Psoas muscle (tissue), 8 donors: ENCODE data around the gene FBXW9. TPM values are rescaled to one million over a fixed set of nuclear protein-coding genes. Genes with fewer than 3 reads are reported as not detected.
A peak's percentile ranks its signal among the peaks of the same experiment; 100 is the strongest.

Experiments
- ATAC-seq, 4 donors: fragments of 200-7000 bp; cut with Tn5 transposase; one replicate each; pipeline ENCODE4 v1.9.1; 2020; ENCODE audit warnings: moderate library complexity in 3 of 4, mild to moderate bottlenecking in 2 of 4
- DNase-seq, 2 donors: peaks; one replicate each; pipeline ENCODE4 v3.0.0-alpha.2; 2020
- H3K27ac ChIP-seq: fragments of 200-600 bp; one replicate; pipeline ENCODE4 v1.8.0; 2022
- H3K27me3 ChIP-seq, 3 donors: fragments of 200-600 bp in 1 of 3; one replicate each; pipeline versions ENCODE4 v1.6.1 to v1.8.0; 2013 to 2022; ENCODE audit warnings: low read length in 2 of 3, mild to moderate bottlenecking in 2 of 3, moderate library complexity in 1 of 3; ENCODE audit not compliant: insufficient read depth in 3 of 3
- H3K36me3 ChIP-seq, 2 donors: fragments of 200-600 bp in 1 of 2; one replicate each; pipeline versions ENCODE4 v1.6.1 to v1.8.0; 2013 to 2022; ENCODE audit warnings: low read depth in 1 of 2, mild to moderate bottlenecking in 1 of 2, moderate library complexity in 1 of 2; ENCODE audit not compliant: insufficient read depth in 1 of 2
- H3K4me1 ChIP-seq: fragments of 200-600 bp; one replicate; pipeline ENCODE4 v1.8.0; 2022
- H3K4me3 ChIP-seq: fragments of 200-600 bp; one replicate; pipeline ENCODE4 v1.8.0; 2022; ENCODE audit warnings: mild to moderate bottlenecking
- H3K9me3 ChIP-seq: fragments of 200-600 bp; one replicate; pipeline ENCODE4 v1.8.0; 2022
- CTCF ChIP-seq: fragments of 200-600 bp; IDR thresholded peaks from one replicate; pipeline ENCODE4 v1.8.0; 2022; ENCODE audit warnings: antibody characterized with exemption
- WGBS, 3 donors: extraction: QIAGEN DNeasy Blood & Tissue Kit; methylation state at CpG; one replicate each; pipeline versions ENCODE4 v1.1.6 to v1.1.7; 2013; 5-methylcytosine and 5-hydroxymethylcytosine counted together
- intact Hi-C, 2 donors: fragments of 100-400 bp; cut with DNase I; formaldehyde crosslinking; loops; one replicate each; pipeline versions ENCODE4 v1.11.0 to v1.14.2; 2022
- polyA plus RNA-seq, 3 donors: library from polyadenylated mRNA; stranded (reverse); fragments of 200-250 nt; gene quantifications; one replicate each; pipeline ENCODE4 v1.2.3, GENCODE V29; 2013
- total RNA-seq, 4 donors: library from RNA; stranded (reverse); fragmentation: NEBNext Ultra II Directional in 2 of 4; extraction: Animal tissue kit (Norgen Biotek cat#: 25700) in 2 of 4; gene quantifications; one replicate each; pipeline versions ENCODE4 v1.2.1 to v1.2.4, GENCODE V29; 2021 to 2023
- donor health status: healthy with polysubstance abuse.
- donor health status: DM: no; HTN: no; CAD: no; lungs with moderate emphysema.
- donor health status: Bipolar disorder and iron deficiency.
- donor health status: healthy.
- donor health status: DM: yes; HTN: yes; CAD: no.
- donor health status: DM: no; HTN: no; CAD: no.
- donor health status: DM: no; HTN: no; CAD: no.
- donor health status: DM: yes; HTN: yes; CAD: no.

Gene FBXW9
- total and polyA plus RNA-seq, 7 donors = 1.2 to 9.2 (median 2.2) TPM

DNA sequence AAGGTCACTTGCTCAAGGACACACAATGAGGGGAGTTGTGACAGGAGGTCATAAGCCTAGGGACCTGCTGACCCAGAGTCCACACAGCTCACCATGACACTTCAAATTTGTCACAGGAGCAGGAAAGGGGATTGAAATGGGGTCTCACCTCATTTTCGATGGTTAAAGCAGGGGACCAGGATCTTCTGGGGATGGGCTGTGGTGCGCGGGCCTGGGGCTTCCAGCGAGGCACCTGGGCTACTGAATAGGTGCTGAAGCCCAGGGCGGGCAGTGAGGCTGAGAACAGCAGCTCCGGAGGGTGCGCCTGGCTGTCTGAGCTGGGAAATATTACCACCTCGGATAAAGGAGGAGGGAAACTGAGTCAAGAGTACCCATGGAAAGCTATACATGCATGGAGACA is 40.9 kb downstream of the FBXW9 start:
- no peak overlapping the region for H3K4me3 ChIP-seq
- H3K9me3 ChIP-seq = no peaks in the 10 kb centered on the region
- intact Hi-C loops = no loop called here
- H3K36me3 ChIP-seq = peaks cover 5 to 82% of the 10 kb centered on the region in 2 donors
- ATAC-seq (no peak), DNase-seq (no peak)
- H3K27me3 ChIP-seq = no peaks in the 10 kb centered on the region
- 92 to 95% (median 94%) methylated on average over 8 of the region's 8 CpGs for WGBS, 3 donors
- no peak for TF ChIP-seq CTCF
- H3K27ac ChIP-seq = no peak overlapping the region
- no peaks in the 10 kb centered on the region for H3K4me1 ChIP-seq

GRCh38 chr19:12652219-12652618 is 44.2 kb downstream of the FBXW9 start:
- 89 to 90% (median 89%) methylated on average over 6 of the region's 6 CpGs for WGBS, 3 donors
- Histone ChIP-seq H3K36me3 (peaks cover 5 to 51% of the 10 kb centered on the region in 2 donors), H3K4me1 (peaks cover 10% of the 10 kb centered on the region), H3K4me3 (no peak overlapping the region), H3K27me3 (no peaks in the 10 kb centered on the region), H3K9me3 (no peaks in the 10 kb centered on the region), H3K27ac (no peak overlapping the region)
- TF ChIP-seq CTCF = no peak
- intact Hi-C loops = no loop called here
- ATAC-seq (no peak), DNase-seq (no peak)

- no peak for TF ChIP-seq CTCF
- peaks cover 10% of the 10 kb centered on the region for H3K4me1 ChIP-seq
- peaks cover 0 to 30% of the 10 kb centered on the region in 2 donors for H3K36me3 ChIP-seq
- 94 to 96% (median 95%) methylated on average over 10 of the region's 10 CpGs for WGBS, 3 donors
- ATAC-seq (no peak), DNase-seq (no peak)
- H3K27me3 ChIP-seq = no peaks in the 10 kb centered on the region
- H3K9me3 ChIP-seq = no peaks in the 10 kb centered on the region
- intact Hi-C loops = no loop called here
- no peak overlapping the region for H3K4me3 ChIP-seq
- H3K27ac ChIP-seq = no peak overlapping the region
Measured at GRCh38 chr19:12649941-12650340, 46.5 kb downstream of the FBXW9 start.

DNA sequence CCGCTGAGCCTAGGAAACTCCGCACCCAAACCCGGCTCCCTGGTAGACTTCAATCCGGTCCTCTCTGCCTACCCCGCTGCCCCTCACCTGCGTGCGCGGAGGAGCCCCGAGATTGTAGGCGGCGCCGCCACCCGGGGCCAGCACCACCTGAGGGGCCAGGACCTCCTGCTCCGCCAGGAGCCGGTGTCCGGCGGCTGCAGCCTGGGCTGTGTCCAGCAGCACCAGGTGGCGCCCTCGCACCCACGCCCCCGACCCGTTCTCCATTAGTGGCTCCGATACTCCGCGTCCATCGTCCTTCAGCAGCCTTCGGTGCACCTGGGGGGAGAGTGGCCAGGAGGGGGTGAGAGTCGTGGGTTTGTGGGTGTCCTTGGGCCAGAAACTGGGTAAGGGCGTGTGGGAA is 48.3 kb downstream of the FBXW9 start:
- no peak for TF ChIP-seq CTCF
- peaks cover 0 to 14% of the 10 kb centered on the region in 2 donors for H3K36me3 ChIP-seq
- ATAC-seq (peak; percentile 17 to 62 (median 58)), DNase-seq (no peak)
- H3K4me3 ChIP-seq = peak overlapping the region; percentile 56
- H3K9me3 ChIP-seq = no peaks in the 10 kb centered on the region
- no peaks in the 10 kb centered on the region for H3K27me3 ChIP-seq
- intact Hi-C loops = no loop called here
- WGBS, 3 donors = 7 to 15% (median 7%) methylated on average over 29 of the region's 29 CpGs
- H3K4me1 ChIP-seq = peaks cover 10% of the 10 kb centered on the region
- no peak overlapping the region for H3K27ac ChIP-seq

GRCh38 chr19:12647490-12648071 is 48.9 kb downstream of the FBXW9 start:
- Histone ChIP-seq H3K36me3 (peaks cover 0 to 14% of the 10 kb centered on the region in 2 donors), H3K27me3 (no peaks in the 10 kb centered on the region), H3K4me1 (peaks cover 10% of the 10 kb centered on the region), H3K27ac (no peak overlapping the region), H3K9me3 (no peaks in the 10 kb centered on the region), H3K4me3 (peak overlapping the region; percentile 56)
- intact Hi-C loops = no loop called here
- DNase-seq (peak; percentile 71 to 88), ATAC-seq (peak; percentile 90 to 96 (median 94))
- TF ChIP-seq CTCF = no peak
- WGBS, 3 donors = 8 to 12% (median 11%) methylated on average over 23 to 31 of the region's 31 CpGs
